WTC11 (cell line): ENCODE measurements around the gene ASIC2. TPM values are rescaled to one million over a fixed set of nuclear protein-coding genes. Genes with fewer than 3 reads are reported as not detected.

ENCODE experiments used
- ATAC-seq: fragments of 200-7000 bp; cut with Tn5 transposase; 2 replicates; pipeline ENCODE4 v1.10.0; 2021; ENCODE audit warnings: mild to moderate bottlenecking, moderate library complexity
- CTCF ChIA-PET: fragments of 300-600 bp; sonication (Branson Sonifier 250); formaldehyde crosslinking; loops from one replicate; lab custom pipeline; 2021; ENCODE audit warnings: antibody characterized with exemption; lab: Charles Lee
- POLR2A ChIA-PET: fragments of 350-600 bp; sonication (Branson Sonifier 250); formaldehyde crosslinking; loops from one replicate; lab custom pipeline; 2021; ENCODE audit warnings: antibody characterized with exemption; lab: Charles Lee
- DNase-seq: peaks from one replicate; pipeline ENCODE4 v3.0.0; 2021; ENCODE audit warnings: low spot score
- H3K27ac Mint-ChIP-seq: 2 replicates; pipeline ENCODE4 v1.8.0; 2021; ENCODE audit warnings: mixed read lengths
- H3K27me3 Mint-ChIP-seq: 2 replicates; pipeline ENCODE4 v1.8.0; 2021; ENCODE audit warnings: low read depth, mild to moderate bottlenecking, moderate library complexity, mixed read lengths
- H3K36me3 Mint-ChIP-seq: 2 replicates; pipeline ENCODE4 v1.8.0; 2021; ENCODE audit warnings: mixed read lengths
- H3K4me1 Mint-ChIP-seq: 2 replicates; pipeline ENCODE4 v1.8.0; 2022; ENCODE audit warnings: mixed read lengths
- H3K4me3 Mint-ChIP-seq: 2 replicates; pipeline ENCODE4 v1.8.0; 2021; ENCODE audit warnings: mild to moderate bottlenecking, moderate library complexity, mixed read lengths
- H3K9me3 Mint-ChIP-seq: 2 replicates; pipeline ENCODE4 v1.8.0; 2021; ENCODE audit warnings: mixed read lengths
- AFF4 ChIP-seq: sonication (generic); formaldehyde crosslinking; IDR thresholded peaks from 2 replicates; pipeline ENCODE4 v1.8.1; 2023; ENCODE audit warnings: mild to moderate bottlenecking, missing genetic modification reagents, borderline replicate concordance
- ATF1 ChIP-seq: sonication (generic); formaldehyde crosslinking; IDR thresholded peaks from 2 replicates; pipeline ENCODE4 v1.8.1; 2023; ENCODE audit warnings: mild to moderate bottlenecking, moderate library complexity, missing genetic modification reagents
- ATF2 ChIP-seq: sonication (generic); formaldehyde crosslinking; IDR thresholded peaks from 2 replicates; pipeline ENCODE4 v1.8.1; 2022; ENCODE audit warnings: low read depth, missing genetic modification reagents, borderline replicate concordance
- CTCF ChIP-seq: fragments of 200-600 bp; IDR thresholded peaks from 2 replicates; pipeline ENCODE4 v1.8.0; 2022; ENCODE audit warnings: antibody characterized with exemption
- E2F5 ChIP-seq: sonication (generic); formaldehyde crosslinking; IDR thresholded peaks from 2 replicates; pipeline ENCODE4 v1.8.1; 2022; ENCODE audit warnings: mild to moderate bottlenecking, moderate library complexity, missing genetic modification reagents
- FOXP4 ChIP-seq: sonication (generic); formaldehyde crosslinking; IDR thresholded peaks from 2 replicates; pipeline ENCODE4 v1.8.0; 2022; ENCODE audit warnings: mild to moderate bottlenecking, missing genetic modification reagents
- GABPB1 ChIP-seq: sonication (generic); formaldehyde crosslinking; IDR thresholded peaks from 2 replicates; pipeline ENCODE4 v1.8.1; 2023; ENCODE audit warnings: mild to moderate bottlenecking, missing genetic modification reagents
- GRHL2 ChIP-seq: fragments of 250-450 bp; sonication (Bioruptor Pico); IDR thresholded peaks from 2 replicates; pipeline ENCODE4 v1.8.0; 2022; ENCODE audit warnings: mild to moderate bottlenecking, moderate library complexity; ENCODE audit not compliant: insufficient replicate concordance, severe bottlenecking
- HMGXB4 ChIP-seq: sonication (generic); formaldehyde crosslinking; IDR thresholded peaks from 2 replicates; pipeline ENCODE4 v1.8.1; 2023; ENCODE audit warnings: mild to moderate bottlenecking, moderate library complexity, missing genetic modification reagents
- JUN ChIP-seq: sonication (generic); formaldehyde crosslinking; IDR thresholded peaks from 2 replicates; pipeline ENCODE4 v1.8.0; 2023; ENCODE audit warnings: mild to moderate bottlenecking, missing genetic modification reagents
- MLX ChIP-seq: sonication (generic); formaldehyde crosslinking; IDR thresholded peaks from 2 replicates; pipeline ENCODE4 v1.8.1; 2023; ENCODE audit warnings: mild to moderate bottlenecking, missing genetic modification reagents, moderate library complexity
- MXD4 ChIP-seq: fragments of 250-450 bp; sonication (Bioruptor Pico); IDR thresholded peaks from 2 replicates; pipeline ENCODE4 v1.8.0; 2021; ENCODE audit warnings: mild to moderate bottlenecking, moderate library complexity, borderline replicate concordance
- NFE2L1 ChIP-seq: sonication (generic); formaldehyde crosslinking; IDR thresholded peaks from 2 replicates; pipeline ENCODE4 v1.8.1; 2023; ENCODE audit warnings: missing genetic modification reagents
- NR1H2 ChIP-seq: sonication (generic); formaldehyde crosslinking; IDR thresholded peaks from 2 replicates; pipeline ENCODE4 v1.9.0; 2021; ENCODE audit warnings: mild to moderate bottlenecking, moderate library complexity, missing genetic modification reagents
- SP1 ChIP-seq: sonication (generic); formaldehyde crosslinking; conservative IDR thresholded peaks from 2 replicates; pipeline ENCODE4 v1.8.1; 2022; ENCODE audit warnings: missing genetic modification reagents
- TCF7 ChIP-seq: sonication (generic); formaldehyde crosslinking; IDR thresholded peaks from 2 replicates; pipeline ENCODE4 v1.8.0; 2022; ENCODE audit warnings: mild to moderate bottlenecking, low read depth, missing genetic modification reagents, moderate library complexity
- USF2 ChIP-seq: sonication (generic); formaldehyde crosslinking; IDR thresholded peaks from 2 replicates; pipeline ENCODE4 v1.8.1; 2023; ENCODE audit warnings: mild to moderate bottlenecking, missing genetic modification reagents, moderate library complexity
- ZBTB21 ChIP-seq: sonication (generic); formaldehyde crosslinking; IDR thresholded peaks from 2 replicates; pipeline ENCODE4 v1.8.1; 2023; ENCODE audit warnings: mild to moderate bottlenecking, missing genetic modification reagents, borderline replicate concordance
- ZNF317 ChIP-seq: sonication (generic); formaldehyde crosslinking; IDR thresholded peaks from 2 replicates; pipeline ENCODE4 v1.8.1; 2023; ENCODE audit warnings: low read depth, mild to moderate bottlenecking, moderate library complexity, missing genetic modification reagents, borderline replicate concordance
- ZNF396 ChIP-seq: fragments of 250-450 bp; sonication (Bioruptor Pico); IDR thresholded peaks from 2 replicates; pipeline ENCODE4 v1.8.0; 2021; ENCODE audit warnings: mild to moderate bottlenecking, moderate library complexity, borderline replicate concordance
- ZNF416 ChIP-seq: fragments of 250-450 bp; sonication (Bioruptor Pico); IDR thresholded peaks from 2 replicates; pipeline ENCODE4 v1.9.0; 2021; ENCODE audit warnings: mild to moderate bottlenecking, inconsistent platforms
- ZNF671 ChIP-seq: fragments of 250-450 bp; sonication (Bioruptor Pico); IDR thresholded peaks from 2 replicates; pipeline ENCODE4 v1.8.0; 2021; ENCODE audit warnings: mild to moderate bottlenecking
- total RNA-seq: library from RNA; stranded (reverse); gene quantifications from 3 replicates; pipeline ENCODE4 v1.2.3, GENCODE V29; 2021

Gene ASIC2
- total RNA-seq, 1 experiment from 2014 or later: 2.7 TPM

GRCh38 chr17:33227911-33228310 is 65.2 kb downstream of the ASIC2 start (continued):
- TF ChIP-seq AFF4 (CRISPR knock-in tag) (no peak), NFE2L1 (CRISPR knock-in tag) (no peak), MXD4 (CRISPR knock-in tag) (no peak), CTCF (no peak), MLX (CRISPR knock-in tag) (no peak)

- no peak for DNase-seq
- H3K4me1 Mint-ChIP-seq: no peaks in the 10 kb centered on the region
- ATAC-seq: no peak
- H3K9me3 Mint-ChIP-seq: no peaks in the 10 kb centered on the region
- H3K36me3 Mint-ChIP-seq: no peaks in the 10 kb centered on the region
- CTCF ChIA-PET: no interaction called here
- TF ChIP-seq MXD4 (CRISPR knock-in tag) (no peak), ZNF671 (CRISPR knock-in tag) (no peak), JUN (CRISPR knock-in tag) (no peak), E2F5 (CRISPR knock-in tag) (no peak), TCF7 (no peak), SP1 (CRISPR knock-in tag) (no peak), FOXP4 (CRISPR knock-in tag) (no peak), ZNF416 (CRISPR knock-in tag) (no peak), ZBTB21 (CRISPR knock-in tag) (no peak), ZNF317 (CRISPR knock-in tag) (no peak), ATF1 (CRISPR knock-in tag) (no peak), USF2 (CRISPR knock-in tag) (no peak), ATF2 (CRISPR knock-in tag) (no peak), ZNF396 (CRISPR knock-in tag) (no peak), GABPB1 (CRISPR knock-in tag) (no peak), GRHL2 (no peak), HMGXB4 (CRISPR knock-in tag) (no peak), NR1H2 (CRISPR knock-in tag) (no peak)
- no peak overlapping the region for H3K4me3 Mint-ChIP-seq
- POLR2A ChIA-PET: no interaction called here
- H3K27me3 Mint-ChIP-seq: peaks cover 4% of the 10 kb centered on the region; the same call in 1 of the 2 replicates
- H3K27ac Mint-ChIP-seq: no peak overlapping the region
Measured at GRCh38 chr17:33225994-33226393, 67.1 kb downstream of the ASIC2 start.
